ENCODE results near the gene PHEX.

- no peak for TF ChIP-seq CTCF (IDR thresholded peaks at IDR 0.05)
- TF ChIP-seq POLR2AphosphoS5 (IDR thresholded peaks at IDR 0.05): no peak
- no peak for TF ChIP-seq EP300 (IDR thresholded peaks at IDR 0.05)
- no peak for TF ChIP-seq POLR2A (IDR thresholded peaks at IDR 0.05)
Measured at GRCh38 chrX:22090181-22090580, 58.1 kb downstream of the PHEX start.

Data from stomach (tissue), 4 donors.